Karpas-422 (cell line): ENCODE results near the gene PFAS. TPM values are rescaled to one million over a fixed set of nuclear protein-coding genes. Genes with fewer than 3 reads are reported as not detected.

Source experiments
- DNase-seq: peaks from one replicate; pipeline ENCODE4 v3.0.0-alpha.2; 2015
- H2AFZ ChIP-seq: fragments of 200-600 bp; sonication (generic); 2 replicates; pipeline ENCODE4 v1.6.1; 2014; ENCODE audit warnings: antibody characterized with exemption, low read length, mixed read lengths
- H3K27ac ChIP-seq: fragments of 200-600 bp; sonication (generic); 2 replicates; pipeline ENCODE4 v1.5.1; 2014; ENCODE audit warnings: mild to moderate bottlenecking, low read length, moderate library complexity
- H3K27me3 ChIP-seq: fragments of 200-600 bp; sonication (generic); 2 replicates; pipeline ENCODE4 v1.6.1; 2014; ENCODE audit warnings: low read length, mixed read lengths
- H3K36me3 ChIP-seq: fragments of 200-600 bp; sonication (generic); 2 replicates; pipeline ENCODE4 v1.6.1; 2014; ENCODE audit warnings: low read length, mixed read lengths; ENCODE audit not compliant: insufficient read depth
- H3K4me1 ChIP-seq: fragments of 200-600 bp; sonication (generic); 2 replicates; pipeline ENCODE4 v1.6.1; 2014; ENCODE audit warnings: mild to moderate bottlenecking, low read length, mixed read lengths
- H3K4me2 ChIP-seq: fragments of 200-600 bp; sonication (generic); 2 replicates; pipeline ENCODE4 v1.6.1; 2014; ENCODE audit warnings: low read length, low read depth, mild to moderate bottlenecking; ENCODE audit not compliant: poor library complexity, severe bottlenecking
- H3K4me3 ChIP-seq: fragments of 200-600 bp; sonication (generic); 2 replicates; pipeline ENCODE4 v1.5.1; 2014; ENCODE audit warnings: mild to moderate bottlenecking, antibody characterized with exemption, low read length, mixed read lengths
- H3K79me2 ChIP-seq: fragments of 200-600 bp; sonication (generic); 2 replicates; pipeline ENCODE4 v1.6.1; 2014; ENCODE audit warnings: mild to moderate bottlenecking, low read length, mixed read lengths
- H3K9ac ChIP-seq: fragments of 200-600 bp; sonication (generic); 2 replicates; pipeline ENCODE4 v1.6.0; 2014; ENCODE audit warnings: low read length
- H3K9me2 ChIP-seq: fragments of 200-600 bp; sonication (generic), shearing (Covaris generic); replicated peaks from 2 replicates; pipeline ENCODE4 v1.6.0; 2014; ENCODE audit warnings: mild to moderate bottlenecking, low read length, moderate library complexity; ENCODE audit not compliant: insufficient read depth
- H3K9me3 ChIP-seq: fragments of 300-700, 200-600 bp; sonication (generic); 2 replicates; pipeline ENCODE4 v1.6.1; 2014; ENCODE audit warnings: low read length, mixed read lengths
- H4K20me1 ChIP-seq: fragments of 200-600 bp; sonication (generic); 2 replicates; pipeline ENCODE4 v1.6.1; 2014; ENCODE audit warnings: mild to moderate bottlenecking, antibody characterized with exemption, low read length, low read depth; ENCODE audit not compliant: insufficient read depth
- total RNA-seq: library from RNA; depleted of rRNA; stranded (reverse); fragments of >200 nt; shearing (Covaris generic); gene quantifications from 2 replicates; pipeline ENCODE4 v1.2.3, GENCODE V29; 2014; ENCODE audit warnings: low replicate concordance; rRNA removed

PFAS gene
- 39.9 and 129 TPM in 2 replicates for total RNA-seq

GRCh38 chr17:8248751-8249607 is at the start of gene PFAS:
PFAS (plus strand) TSS chr17:8249289; CDS start chr17:8253938, 4,649 bp downstream.
- H3K4me3 ChIP-seq, result peak within 1 kb of the TSS; percentile 73
- H3K27ac ChIP-seq, result peak within 1 kb of the TSS; percentile 94
- H3K79me2 ChIP-seq, result peaks cover 62% of the 10 kb centered on the region
- peak within 1 kb of the TSS; percentile 77 for H3K9ac ChIP-seq
- H3K4me2 ChIP-seq, result peak within 1 kb of the TSS; percentile 75
- H4K20me1 ChIP-seq, result no peaks in the 10 kb centered on the region
- DNase-seq, result peak; percentile 99
- H2AFZ ChIP-seq, result no peak within 1 kb of the TSS
- H3K9me2 ChIP-seq, result no peaks in the 10 kb centered on the region
- no peaks in the 10 kb centered on the region for H3K9me3 ChIP-seq
- H3K27me3 ChIP-seq, result no peaks in the 10 kb centered on the region
- H3K4me1 ChIP-seq, result peaks cover 20% of the 10 kb centered on the region
- H3K36me3 ChIP-seq, result peaks cover 17% of the 10 kb centered on the region

GRCh38 chr17:8204761-8205555 is 44.1 kb upstream of the PFAS start:
- no peak overlapping the region for H3K4me3 ChIP-seq
- H3K9me3 ChIP-seq, result no peaks in the 10 kb centered on the region
- H3K4me1 ChIP-seq, result peaks cover 13% of the 10 kb centered on the region
- 0 out of 2 replicates have a peak, but pooled peaks cover 3% of the 10 kb centered on the region for H4K20me1 ChIP-seq
- no peak for DNase-seq
- H3K4me2 ChIP-seq, result no peak overlapping the region
- H3K27ac ChIP-seq, result no peak overlapping the region
- H2AFZ ChIP-seq, result no peak overlapping the region
- H3K27me3 ChIP-seq, result no peaks in the 10 kb centered on the region
- H3K9me2 ChIP-seq, result no peaks in the 10 kb centered on the region
- peaks cover 29% of the 10 kb centered on the region for H3K36me3 ChIP-seq
- H3K79me2 ChIP-seq, result peaks cover 22% of the 10 kb centered on the region
- H3K9ac ChIP-seq, result no peak overlapping the region

- Histone ChIP-seq H3K27ac (no peak overlapping the region), H3K9me3 (no peaks in the 10 kb centered on the region), H3K9me2 (no peaks in the 10 kb centered on the region), H3K4me1 (peaks cover 21% of the 10 kb centered on the region), H3K9ac (no peak overlapping the region), H2AFZ (no peak overlapping the region), H4K20me1 (0 out of 2 replicates have a peak, but pooled peaks cover 3% of the 10 kb centered on the region), H3K27me3 (no peaks in the 10 kb centered on the region), H3K4me2 (no peak overlapping the region), H3K36me3 (peaks cover 29% of the 10 kb centered on the region), H3K4me3 (no peak overlapping the region), H3K79me2 (peaks cover 26% of the 10 kb centered on the region)
- DNase-seq, result no peak
These were observed 42.6 kb upstream of the PFAS start for GRCh38 chr17:8206536-8206935.

- Histone ChIP-seq H2AFZ (peak within 1 kb of the TSS; percentile 32; the same call in 1 of the 2 replicates), H3K27ac (peak within 1 kb of the TSS; percentile 86), H3K9me2 (no peaks in the 10 kb centered on the region), H3K36me3 (peaks cover 18% of the 10 kb centered on the region), H3K4me2 (peak within 1 kb of the TSS; percentile 95), H3K4me3 (peak within 1 kb of the TSS; percentile 97), H3K27me3 (no peaks in the 10 kb centered on the region), H3K79me2 (peaks cover 26% of the 10 kb centered on the region), H3K9me3 (no peaks in the 10 kb centered on the region), H4K20me1 (0 out of 2 replicates have a peak, but pooled peaks cover 2% of the 10 kb centered on the region), H3K4me1 (peaks cover 21% of the 10 kb centered on the region), H3K9ac (peak within 1 kb of the TSS; percentile 92)
- DNase-seq, result peak; percentile 97
These were observed 39.0 kb upstream of the PFAS start, which contains the start of gene AURKB for GRCh38 chr17:8209907-8210760. AURKB (minus strand) TSS chr17:8210575; CDS start chr17:8210224, 351 bp downstream.

GRCh38 chr17:8210761-8211458 is 38.2 kb upstream of the PFAS start:
- peaks cover 26% of the 10 kb centered on the region for H3K79me2 ChIP-seq
- peaks cover 13% of the 10 kb centered on the region for H3K36me3 ChIP-seq
- peak; percentile 44 for DNase-seq
- no peaks in the 10 kb centered on the region for H3K9me2 ChIP-seq
- peak overlapping the region; percentile 97 for H3K4me3 ChIP-seq
- peak overlapping the region; percentile 32; the same call in 1 of the 2 replicates for H2AFZ ChIP-seq
- no peaks in the 10 kb centered on the region for H3K27me3 ChIP-seq
- H3K27ac ChIP-seq, result no peak overlapping the region
- no peaks in the 10 kb centered on the region for H4K20me1 ChIP-seq
- peak overlapping the region; percentile 95 for H3K4me2 ChIP-seq
- no peaks in the 10 kb centered on the region for H3K9me3 ChIP-seq
- H3K4me1 ChIP-seq, result peaks cover 21% of the 10 kb centered on the region
- H3K9ac ChIP-seq, result peak overlapping the region; percentile 92

GRCh38 chr17:8212312-8213180 is 36.5 kb upstream of the PFAS start:
- no peak overlapping the region for H3K4me2 ChIP-seq

More at GRCh38 chr17:8212312-8213180, 36.5 kb upstream of the PFAS start:
- Histone ChIP-seq H3K9me2 (no peaks in the 10 kb centered on the region), H3K36me3 (peaks cover under 1% of the 10 kb centered on the region; the same call in 1 of the 2 replicates), H3K79me2 (peaks cover 23% of the 10 kb centered on the region), H3K9me3 (no peaks in the 10 kb centered on the region), H3K4me3 (no peak overlapping the region), H3K4me1 (peaks cover 21% of the 10 kb centered on the region), H4K20me1 (no peaks in the 10 kb centered on the region), H3K27me3 (no peaks in the 10 kb centered on the region), H2AFZ (no peak overlapping the region), H3K9ac (no peak overlapping the region), H3K27ac (no peak overlapping the region)
- DNase-seq, result no peak
